Activated T-cell treated with anti-CD3 and anti-CD28 coated beads, Interleukin-2, amount 50 U/mL, for 24 hours (primary cell): Measurements from ENCODE around the gene LSM14A.
"Not testable (repeated sequence)": the region's sequence is repeated elsewhere in the genome, so short reads cannot be mapped to it uniquely, and the experiment has no call there.

ENCODE experiments used
- DNase-seq: peaks from one replicate; pipeline ENCODE4 v3.0.0-alpha.2; 2020
- H3K27ac Mint-ChIP-seq: 2 replicates; pipeline ENCODE4 v1.8.0; 2020; ENCODE audit warnings: mild to moderate bottlenecking, mixed read lengths
- H3K27me3 Mint-ChIP-seq: 2 replicates; pipeline ENCODE4 v1.8.0; 2020; ENCODE audit warnings: mixed read lengths
- H3K36me3 Mint-ChIP-seq: 2 replicates; pipeline ENCODE4 v1.8.0; 2020; ENCODE audit warnings: low read depth, mixed read lengths
- H3K4me1 Mint-ChIP-seq: 2 replicates; pipeline ENCODE4 v1.8.0; 2020; ENCODE audit warnings: low read depth, mixed read lengths
- H3K4me3 Mint-ChIP-seq: 2 replicates; pipeline ENCODE4 v1.8.0; 2020; ENCODE audit warnings: mild to moderate bottlenecking, moderate library complexity, mixed read lengths
- H3K9me3 Mint-ChIP-seq: 2 replicates; pipeline ENCODE4 v1.8.0; 2020; ENCODE audit warnings: mixed read lengths

The LSM14A gene

GRCh38 chr19:34237939-34238338, 65.6 kb downstream of the LSM14A start:
- peaks cover 11% of the 10 kb centered on the region for H3K4me1 Mint-ChIP-seq
- H3K36me3 Mint-ChIP-seq = peaks cover 2% of the 10 kb centered on the region
- DNase-seq = no peak
- H3K27me3 Mint-ChIP-seq = no peaks in the 10 kb centered on the region
- no peak overlapping the region for H3K27ac Mint-ChIP-seq
- no peak overlapping the region for H3K4me3 Mint-ChIP-seq
- no peaks in the 10 kb centered on the region for H3K9me3 Mint-ChIP-seq

GRCh38 chr19:34241513-34242337, 69.4 kb downstream of the LSM14A start:
- no peak for DNase-seq
- H3K27ac Mint-ChIP-seq = peak overlapping the region; percentile 7
- H3K9me3 Mint-ChIP-seq = no peaks in the 10 kb centered on the region
- H3K36me3 Mint-ChIP-seq = no peaks in the 10 kb centered on the region
- peaks cover 2% of the 10 kb centered on the region for H3K4me1 Mint-ChIP-seq
- no peaks in the 10 kb centered on the region for H3K27me3 Mint-ChIP-seq
- H3K4me3 Mint-ChIP-seq = no peak overlapping the region

- H3K4me3 Mint-ChIP-seq, H3K27me3 Mint-ChIP-seq, H3K4me1 Mint-ChIP-seq, H3K9me3 Mint-ChIP-seq, H3K36me3 Mint-ChIP-seq, DNase-seq, H3K27ac Mint-ChIP-seq: not testable (repeated sequence)
These were observed 71.0 kb downstream of the LSM14A start for GRCh38 chr19:34243138-34243875.

- Mint-ChIP-seq H3K9me3 (no peaks in the 10 kb centered on the region), H3K4me3 (no peak overlapping the region)
These were observed 71.7 kb downstream of the LSM14A start for GRCh38 chr19:34243876-34244578.

GRCh38 chr19:34244611-34245299, 72.5 kb downstream of the LSM14A start:
- H3K4me3 Mint-ChIP-seq = no peak overlapping the region
- no peak overlapping the region for H3K27ac Mint-ChIP-seq

More at GRCh38 chr19:34243876-34244578, 71.7 kb downstream of the LSM14A start:
- H3K27me3 Mint-ChIP-seq = no peaks in the 10 kb centered on the region
- no peak for DNase-seq
- H3K36me3 Mint-ChIP-seq = no peaks in the 10 kb centered on the region
- peaks cover 2% of the 10 kb centered on the region for H3K4me1 Mint-ChIP-seq
- no peak overlapping the region for H3K27ac Mint-ChIP-seq

GRCh38 chr19:34246340-34246739, 74.0 kb downstream of the LSM14A start:
- no peaks in the 10 kb centered on the region for H3K9me3 Mint-ChIP-seq
- H3K36me3 Mint-ChIP-seq = no peaks in the 10 kb centered on the region
- peaks cover 2% of the 10 kb centered on the region for H3K4me1 Mint-ChIP-seq
- no peaks in the 10 kb centered on the region for H3K27me3 Mint-ChIP-seq
- no peak for DNase-seq
- H3K4me3 Mint-ChIP-seq = no peak overlapping the region
- no peak overlapping the region for H3K27ac Mint-ChIP-seq

More at GRCh38 chr19:34244611-34245299, 72.5 kb downstream of the LSM14A start:
- DNase-seq = no peak
- peaks cover 2% of the 10 kb centered on the region for H3K4me1 Mint-ChIP-seq
- no peaks in the 10 kb centered on the region for H3K36me3 Mint-ChIP-seq
- H3K9me3 Mint-ChIP-seq = no peaks in the 10 kb centered on the region
- H3K27me3 Mint-ChIP-seq = no peaks in the 10 kb centered on the region

GRCh38 chr19:34248941-34249340, 76.6 kb downstream of the LSM14A start:
- Mint-ChIP-seq H3K4me3 (no peak overlapping the region), H3K9me3 (no peaks in the 10 kb centered on the region), H3K36me3 (no peaks in the 10 kb centered on the region), H3K27ac (no peak overlapping the region), H3K27me3 (no peaks in the 10 kb centered on the region), H3K4me1 (peaks cover 7% of the 10 kb centered on the region)
- DNase-seq = no peak

GRCh38 chr19:34253167-34253566, 80.9 kb downstream of the LSM14A start:
- not testable (repeated sequence) for H3K9me3 Mint-ChIP-seq, DNase-seq, H3K27me3 Mint-ChIP-seq, H3K36me3 Mint-ChIP-seq, H3K27ac Mint-ChIP-seq
- H3K4me1 Mint-ChIP-seq = peaks cover 33% of the 10 kb centered on the region
- peak overlapping the region; percentile 88 for H3K4me3 Mint-ChIP-seq

GRCh38 chr19:34253681-34254045, 81.4 kb downstream of the LSM14A start:
- not testable (repeated sequence) for H3K9me3 Mint-ChIP-seq, DNase-seq, H3K36me3 Mint-ChIP-seq, H3K27me3 Mint-ChIP-seq
- Mint-ChIP-seq H3K4me1 (peaks cover 34% of the 10 kb centered on the region), H3K4me3 (peak overlapping the region; percentile 88), H3K27ac (peak overlapping the region; percentile 94)

GRCh38 chr19:34254046-34254697, 81.9 kb downstream of the LSM14A start, which contains the start of gene GARRE1:
GARRE1 (plus strand) TSS chr19:34254554; CDS start chr19:34300474, 45,920 bp downstream.
- Mint-ChIP-seq H3K4me3 (peak within 1 kb of the TSS; percentile 88), H3K9me3 (no peaks in the 10 kb centered on the region), H3K27ac (peak within 1 kb of the TSS; percentile 94), H3K27me3 (no peaks in the 10 kb centered on the region), H3K4me1 (peaks cover 36% of the 10 kb centered on the region), H3K36me3 (peaks cover 6% of the 10 kb centered on the region)
- DNase-seq = peak; percentile 90

- peak; percentile 67 for DNase-seq
- Mint-ChIP-seq H3K27me3 (no peaks in the 10 kb centered on the region), H3K27ac (peak overlapping the region; percentile 38), H3K4me1 (peaks cover 43% of the 10 kb centered on the region), H3K4me3 (peak overlapping the region; percentile 81), H3K36me3 (peaks cover 8% of the 10 kb centered on the region), H3K9me3 (no peaks in the 10 kb centered on the region)
These were observed 82.6 kb downstream of the LSM14A start for GRCh38 chr19:34254698-34255432.

GRCh38 chr19:34255546-34255945, 83.2 kb downstream of the LSM14A start:
- Mint-ChIP-seq H3K4me3 (peak overlapping the region; percentile 81), H3K27me3 (no peaks in the 10 kb centered on the region), H3K36me3 (peaks cover 9% of the 10 kb centered on the region), H3K27ac (peak overlapping the region; percentile 38), H3K9me3 (no peaks in the 10 kb centered on the region), H3K4me1 (peaks cover 45% of the 10 kb centered on the region)
- no peak for DNase-seq

- Mint-ChIP-seq H3K27me3 (no peaks in the 10 kb centered on the region), H3K36me3 (peaks cover 12% of the 10 kb centered on the region), H3K4me1 (peaks cover 60% of the 10 kb centered on the region), H3K4me3 (no peak overlapping the region), H3K9me3 (no peaks in the 10 kb centered on the region), H3K27ac (peak overlapping the region; percentile 16)
- no peak for DNase-seq
These were observed 84.7 kb downstream of the LSM14A start for GRCh38 chr19:34256835-34257558.
